ENCODE data around the gene TIGD6. TPM values are rescaled to one million over a fixed set of nuclear protein-coding genes. Genes with fewer than 3 reads are reported as not detected.
"Not testable (repeated sequence)": the region's sequence is repeated elsewhere in the genome, so short reads cannot be mapped to it uniquely, and the experiment has no call there.

TIGD6 gene
- total and polyA plus RNA-seq, 2 donors (not counting 3 experiments of a cell fraction or from before 2014, with no cell fraction given) = 3.6 to 5.4 TPM

DNA sequence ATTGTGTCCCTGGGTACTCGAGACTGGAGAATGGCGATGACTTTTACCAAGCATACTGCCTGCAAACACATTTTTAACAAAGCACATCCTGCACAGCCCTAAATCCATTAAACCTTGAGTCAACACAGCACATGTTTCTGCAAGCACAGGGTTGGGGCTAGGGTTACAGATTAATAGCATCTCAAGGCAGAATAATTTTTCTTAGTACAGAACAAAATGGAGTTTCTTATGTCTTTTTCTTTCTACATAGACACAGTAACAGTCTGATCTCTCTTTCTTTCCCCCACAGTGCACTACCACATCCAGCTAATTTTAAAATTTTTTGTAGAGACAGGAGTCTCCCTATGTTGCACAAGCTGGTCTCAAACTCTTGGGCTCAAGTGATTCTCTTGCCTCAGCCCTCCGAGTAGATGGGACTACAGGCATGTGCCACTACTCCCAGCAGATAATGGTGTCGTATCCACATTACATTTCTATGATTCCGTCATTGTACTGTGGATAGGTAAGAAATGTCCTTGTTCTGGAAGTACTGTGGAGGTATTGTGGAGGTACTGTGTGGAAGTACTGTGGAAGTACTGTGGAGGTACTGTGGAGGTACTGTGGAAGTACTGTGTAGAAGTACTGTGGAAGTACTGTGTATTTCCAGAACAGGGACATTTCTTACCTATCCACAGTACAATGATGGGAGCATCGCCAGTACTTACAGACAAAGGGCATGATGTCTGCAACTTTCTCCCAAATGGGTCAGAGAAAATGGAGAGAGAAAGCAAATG lies 57.1 kb downstream of the TIGD6 start:
- H3K9ac ChIP-seq (replicated peaks; ENCODE audit: extremely low read depth, insufficient read depth, low read length); H4K20me1 ChIP-seq (replicated peaks; ENCODE audit: control insufficient read depth, extremely low read depth, insufficient read depth, low read length); BruUV-seq (replicated peaks); H3K4me3 ChIP-seq (replicated peaks in 1 of 3; ENCODE audit: insufficient read depth in 1 of 3, low read depth in 1 of 3, low read length in 3 of 3); H3K9me3 ChIP-seq (replicated peaks; ENCODE audit: control insufficient read depth, insufficient read depth, low read length); H2AFZ ChIP-seq (ENCODE audit: low read depth, low read length); H3K4me2 ChIP-seq (ENCODE audit: insufficient read depth, low read length); intact Hi-C loops (cut with micrococcal nuclease); H3K9me1 ChIP-seq (replicated peaks; ENCODE audit: control insufficient read depth, extremely low read depth, insufficient read depth, low read length); POLR2A ChIA-PET; DNase-seq (ENCODE audit: low read depth, low spot score); H3K27me3 ChIP-seq (ENCODE audit: control insufficient read depth in 2 of 2, insufficient read depth in 2 of 2, low read length in 2 of 2); H3K79me2 ChIP-seq (ENCODE audit: control insufficient read depth, insufficient read depth, low read length); FAIRE-seq; H3K36me3 ChIP-seq (ENCODE audit: control insufficient read depth in 2 of 2, extremely low read depth in 1 of 2, insufficient read depth in 2 of 2, low read length in 2 of 2); dilution Hi-C loops (cut with MboI; ENCODE audit: extremely low pct_ligation_motif_present, low sequenced_read_pairs); H3K27ac ChIP-seq (ENCODE audit: insufficient read depth, low read depth, low read length): not testable (repeated sequence)
- CTCF ChIA-PET = interaction anchor here (1.1 kb wide), 1 partner anchor 16 kb away, joined by 3 read pairs; no protein-coding TSS in a partner anchor
- H3K4me1 ChIP-seq (ENCODE audit: control insufficient read depth, extremely low read depth, insufficient read depth, low read length) = peaks cover 15% of the 10 kb centered on the region

Other genes starting within 250 kb of the TIGD6 start
- gene PDE6A, start 55.9 kb downstream of the TIGD6 start, total RNA-seq = not detected in 2 replicates
- gene PDE6A, start 55.9 kb downstream of the TIGD6 start, polyA plus RNA-seq = not detected in 2 replicates
- 16.5 and 16.8 TPM in 2 replicates for gene SLC26A2, start 39.9 kb downstream of the TIGD6 start, total RNA-seq
- 5.0 and 5.9 TPM in 2 replicates for gene SLC26A2, start 39.9 kb downstream of the TIGD6 start, polyA plus RNA-seq
- 43.0 and 52.6 TPM in 2 replicates for gene HMGXB3, start 85 bp upstream of the TIGD6 start, total RNA-seq
- 34.8 and 38.3 TPM in 2 replicates for gene HMGXB3, start 85 bp upstream of the TIGD6 start, polyA plus RNA-seq
- gene CSF1R, start 85.9 kb upstream of the TIGD6 start, total RNA-seq = not detected in 2 replicates
- gene CSF1R, start 85.9 kb upstream of the TIGD6 start, polyA plus RNA-seq = not detected in 2 replicates
- 1.0 and 1.7 TPM in 2 replicates for gene PDGFRB, start 155.2 kb upstream of the TIGD6 start, total RNA-seq
- gene PDGFRB, start 155.2 kb upstream of the TIGD6 start, polyA plus RNA-seq = 1.4 and 2.9 TPM in 2 replicates
- not detected in 2 replicates for gene CDX1, start 166.1 kb upstream of the TIGD6 start, total RNA-seq
- gene CDX1, start 166.1 kb upstream of the TIGD6 start, polyA plus RNA-seq = not detected in 2 replicates
- not detected in 2 replicates for gene SLC6A7, start 189.4 kb upstream of the TIGD6 start, total RNA-seq
- gene SLC6A7, start 189.4 kb upstream of the TIGD6 start, polyA plus RNA-seq = not detected in 2 replicates